Measurements from ENCODE around the gene CELF1. TPM values are rescaled to one million over a fixed set of nuclear protein-coding genes. Genes with fewer than 3 reads are reported as not detected.

Gene CELF1
- total RNA-seq = 100 to 1,000 TPM; 105 to 128 TPM

- Mint-ChIP-seq H3K9me3 (no peaks in the 10 kb centered on the region), H3K36me3 (peaks cover 18 to 30% of the 10 kb centered on the region in 2 donors), H3K27ac (peak within 1 kb of the TSS; percentile 97 to 100)
- peak; percentile 95 to 97 for ATAC-seq
- peak; percentile 93 for DNase-seq (ENCODE audit: low spot score in 2 of 2)
These were observed at the start of gene CELF1 for GRCh38 chr11:47552566-47553405. Gene CELF1, minus strand, starts transcription at chr11:47553132. Its CDS starts 53,609 bp downstream, at chr11:47499523.

- no peaks in the 10 kb centered on the region for H3K9me3 Mint-ChIP-seq
- no peak for ATAC-seq
- DNase-seq (ENCODE audit: low spot score in 2 of 2) = no peak
- H3K36me3 Mint-ChIP-seq = no peaks in the 10 kb centered on the region
- peak overlapping the region in 1 of 2 donors; percentile 66 for H3K27ac Mint-ChIP-seq
These were observed 47.0 kb upstream of the CELF1 start for GRCh38 chr11:47599902-47600301.

GRCh38 chr11:47595967-47596366 is 43.0 kb upstream of the CELF1 start:
- H3K36me3 Mint-ChIP-seq = no peaks in the 10 kb centered on the region
- no peak for ATAC-seq

GRCh38 chr11:47595029-47595428 is 42.1 kb upstream of the CELF1 start:
- ATAC-seq = peak in 1 of 2 donors; percentile 39

More at GRCh38 chr11:47595967-47596366, 43.0 kb upstream of the CELF1 start:
- no peak overlapping the region for H3K27ac Mint-ChIP-seq
- no peak for DNase-seq (ENCODE audit: low spot score in 2 of 2)
- H3K9me3 Mint-ChIP-seq = no peaks in the 10 kb centered on the region

GRCh38 chr11:47593934-47594855 is 41.3 kb upstream of the CELF1 start, which contains the start of gene C1QTNF4:
Gene C1QTNF4, minus strand, starts transcription at chr11:47594411. Its CDS starts 3,601 bp downstream, at chr11:47590810.
- no peaks in the 10 kb centered on the region for H3K9me3 Mint-ChIP-seq
- DNase-seq (ENCODE audit: low spot score in 2 of 2) (no peak), ATAC-seq (no peak)
- H3K27ac Mint-ChIP-seq = no peak within 1 kb of the TSS
- no peaks in the 10 kb centered on the region for H3K36me3 Mint-ChIP-seq

More at GRCh38 chr11:47595029-47595428, 42.1 kb upstream of the CELF1 start:
- no peak for DNase-seq (ENCODE audit: low spot score in 2 of 2)
- Mint-ChIP-seq H3K36me3 (no peaks in the 10 kb centered on the region), H3K27ac (no peak overlapping the region), H3K9me3 (no peaks in the 10 kb centered on the region)

- ATAC-seq (no peak), DNase-seq (ENCODE audit: low spot score in 2 of 2) (no peak)
- Mint-ChIP-seq H3K27ac (no peak overlapping the region), H3K9me3 (no peaks in the 10 kb centered on the region), H3K36me3 (no peaks in the 10 kb centered on the region)
These were observed 40.6 kb upstream of the CELF1 start for GRCh38 chr11:47593492-47593933.

GRCh38 chr11:47592970-47593369 is 40.0 kb upstream of the CELF1 start:
- ATAC-seq (no peak), DNase-seq (ENCODE audit: low spot score in 2 of 2) (no peak)
- Mint-ChIP-seq H3K36me3 (no peaks in the 10 kb centered on the region), H3K9me3 (no peaks in the 10 kb centered on the region), H3K27ac (no peak overlapping the region)

- Mint-ChIP-seq H3K27ac (no peak overlapping the region), H3K36me3 (no peaks in the 10 kb centered on the region), H3K9me3 (no peaks in the 10 kb centered on the region)
- DNase-seq (ENCODE audit: low spot score in 2 of 2) (no peak), ATAC-seq (no peak)
These were observed 39.3 kb upstream of the CELF1 start for GRCh38 chr11:47592251-47592650.

- ATAC-seq = no peak
- Mint-ChIP-seq H3K36me3 (no peaks in the 10 kb centered on the region), H3K27ac (no peak overlapping the region), H3K9me3 (no peaks in the 10 kb centered on the region)
- no peak for DNase-seq (ENCODE audit: low spot score in 2 of 2)
These were observed 38.8 kb upstream of the CELF1 start for GRCh38 chr11:47591764-47592163.

- H3K27ac Mint-ChIP-seq = no peak overlapping the region
- H3K9me3 Mint-ChIP-seq = no peaks in the 10 kb centered on the region
- DNase-seq (ENCODE audit: low spot score in 2 of 2) (no peak), ATAC-seq (no peak)
- no peaks in the 10 kb centered on the region for H3K36me3 Mint-ChIP-seq
These were observed 37.3 kb upstream of the CELF1 start for GRCh38 chr11:47589977-47590861.

GRCh38 chr11:47589584-47589976 is 36.6 kb upstream of the CELF1 start:
- DNase-seq (ENCODE audit: low spot score in 2 of 2) = no peak
- no peak for ATAC-seq
- peaks cover 0 to 1% of the 10 kb centered on the region in 2 donors for H3K36me3 Mint-ChIP-seq
- H3K27ac Mint-ChIP-seq = no peak overlapping the region
- no peaks in the 10 kb centered on the region for H3K9me3 Mint-ChIP-seq

- peaks cover 3 to 6% of the 10 kb centered on the region in 2 donors for H3K36me3 Mint-ChIP-seq
- DNase-seq (ENCODE audit: low spot score in 2 of 2) (no peak), ATAC-seq (no peak)
- H3K9me3 Mint-ChIP-seq = no peaks in the 10 kb centered on the region
- no peak overlapping the region for H3K27ac Mint-ChIP-seq
These were observed 36.2 kb upstream of the CELF1 start for GRCh38 chr11:47589118-47589517.

GRCh38 chr11:47587723-47588326 is 34.9 kb upstream of the CELF1 start:
- ATAC-seq (peak in 1 of 2 donors; percentile 15), DNase-seq (ENCODE audit: low spot score in 2 of 2) (no peak)
- Mint-ChIP-seq H3K36me3 (peaks cover 8 to 14% of the 10 kb centered on the region in 2 donors), H3K9me3 (no peaks in the 10 kb centered on the region), H3K27ac (no peak overlapping the region)

GRCh38 chr11:47587039-47587716 is 34.2 kb upstream of the CELF1 start:
- no peak overlapping the region for H3K27ac Mint-ChIP-seq
- peak; percentile 18 to 30 for ATAC-seq
- no peaks in the 10 kb centered on the region for H3K9me3 Mint-ChIP-seq

More at GRCh38 chr11:47587039-47587716, 34.2 kb upstream of the CELF1 start:
- DNase-seq (ENCODE audit: low spot score in 2 of 2) = no peak
- H3K36me3 Mint-ChIP-seq = peaks cover 8 to 14% of the 10 kb centered on the region in 2 donors
